ENCODE results near the gene OOSP4A.

Gene OOSP4A

DNA sequence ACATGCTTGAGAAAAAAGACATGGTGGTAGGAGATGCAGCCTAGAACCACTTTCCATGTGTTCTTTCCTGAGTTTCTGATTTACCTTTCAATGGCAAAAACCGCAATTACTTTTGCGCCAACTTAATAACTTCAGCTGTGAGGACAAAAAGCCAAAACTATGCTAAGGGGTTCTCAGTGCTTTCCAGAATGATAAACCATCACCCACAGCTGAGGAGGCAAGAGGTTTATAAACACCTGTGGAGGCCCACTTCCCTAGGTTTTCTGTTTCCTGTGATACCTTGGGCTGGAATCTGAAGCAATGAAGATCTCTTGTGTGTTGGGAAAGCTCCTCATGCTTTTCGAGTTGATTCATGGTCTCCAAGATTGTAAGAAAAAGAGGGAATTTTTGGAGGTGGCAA, at the start of gene OOSP4A:
Gene OOSP4A, plus strand, starts transcription at position 301 of the 400 bp plus-strand sequence. Its CDS starts 0 bp downstream, at position 301.
- no peak for DNase-seq (ENCODE audit: low read depth)

DNA sequence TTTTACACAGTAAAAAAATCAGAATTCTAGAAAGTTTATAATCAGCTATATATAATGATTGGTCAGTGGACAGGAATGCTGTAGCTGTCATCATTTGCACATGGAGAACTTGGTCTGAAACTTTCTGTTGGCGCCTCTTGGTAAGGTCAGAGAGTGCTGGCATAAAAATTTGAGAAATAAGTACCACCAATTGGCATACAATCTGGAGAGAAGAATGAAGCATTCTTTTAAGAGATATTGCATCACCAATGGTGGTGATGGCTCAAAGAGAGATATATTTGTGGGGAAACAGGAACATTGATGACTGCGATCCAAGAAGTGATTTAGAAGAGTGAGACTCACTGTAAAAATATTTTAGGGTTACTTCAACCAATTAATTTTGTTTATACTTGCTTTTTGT, 45.4 kb upstream of the OOSP4A start:
- no peak for DNase-seq (ENCODE audit: low read depth)

DNA sequence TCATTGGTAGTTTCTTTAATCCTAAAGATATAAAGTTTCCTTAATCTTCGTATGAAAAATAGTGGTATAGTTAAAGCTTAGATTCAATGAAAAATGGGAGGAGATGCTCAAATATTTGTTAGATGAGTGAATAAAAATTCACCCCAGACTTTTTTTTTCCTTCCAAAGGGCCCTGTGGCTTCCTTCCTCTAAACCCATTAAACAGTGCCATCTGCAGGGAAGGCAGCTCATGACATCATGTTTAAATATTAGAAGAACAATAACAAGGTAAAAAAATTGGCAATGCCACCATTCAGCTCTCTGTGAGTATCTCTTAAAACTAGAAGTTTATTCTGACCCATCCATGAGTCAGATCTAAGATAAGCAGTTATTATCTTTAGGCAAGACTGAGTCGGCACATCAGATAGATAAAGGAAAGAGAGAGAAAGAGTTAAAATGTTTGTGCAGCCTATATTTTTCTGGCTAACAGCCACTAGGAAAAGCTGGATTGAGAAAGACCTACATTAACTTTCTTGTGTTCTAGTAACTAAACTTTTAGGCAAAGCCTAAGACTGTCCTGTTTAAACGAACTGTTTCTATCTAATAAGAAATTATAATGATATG, 44.7 kb upstream of the OOSP4A start:
- no peak for DNase-seq (ENCODE audit: low read depth)

DNA sequence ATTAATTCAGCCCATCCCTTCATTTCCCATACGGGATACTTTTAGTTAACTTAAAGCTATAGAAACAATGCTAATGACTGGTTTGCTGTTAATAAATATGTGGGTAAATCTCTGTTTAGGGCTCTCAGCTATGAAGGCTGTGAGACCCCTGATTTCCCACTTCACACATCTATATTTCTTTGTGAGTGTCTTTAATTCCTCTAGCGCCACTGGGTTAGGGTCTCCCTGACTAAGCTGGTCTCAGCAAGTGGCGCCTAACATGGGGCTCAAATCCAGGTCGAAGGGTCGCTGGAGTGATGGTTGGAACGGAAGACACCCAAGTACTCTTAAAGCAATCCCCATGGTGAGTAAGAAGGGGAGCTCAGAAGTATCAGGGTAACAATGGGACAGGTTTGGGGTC, 40.0 kb upstream of the OOSP4A start:
- no peak for DNase-seq (ENCODE audit: low read depth)

DNA sequence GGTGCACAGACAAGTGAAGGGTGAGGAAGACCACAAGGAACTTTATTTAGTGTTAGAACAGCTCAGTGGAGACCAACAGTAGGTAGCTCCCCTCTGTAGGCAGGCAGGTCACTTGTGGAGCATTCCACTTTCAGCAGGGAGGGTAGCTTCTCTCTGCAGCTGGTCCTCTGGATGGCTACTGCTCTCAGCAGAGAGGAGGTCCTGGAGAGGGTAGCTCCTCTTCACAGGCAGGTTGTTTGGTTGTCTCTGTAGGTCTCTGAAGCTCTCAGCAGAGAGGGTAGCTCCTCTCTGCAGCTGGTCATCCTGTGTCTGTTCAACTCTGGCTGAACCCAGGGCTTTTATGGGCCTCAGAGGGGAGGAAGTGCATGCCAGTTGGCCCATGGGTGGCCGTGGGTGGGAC, 32.1 kb upstream of the OOSP4A start:
- no peak for DNase-seq (ENCODE audit: low read depth)

DNA sequence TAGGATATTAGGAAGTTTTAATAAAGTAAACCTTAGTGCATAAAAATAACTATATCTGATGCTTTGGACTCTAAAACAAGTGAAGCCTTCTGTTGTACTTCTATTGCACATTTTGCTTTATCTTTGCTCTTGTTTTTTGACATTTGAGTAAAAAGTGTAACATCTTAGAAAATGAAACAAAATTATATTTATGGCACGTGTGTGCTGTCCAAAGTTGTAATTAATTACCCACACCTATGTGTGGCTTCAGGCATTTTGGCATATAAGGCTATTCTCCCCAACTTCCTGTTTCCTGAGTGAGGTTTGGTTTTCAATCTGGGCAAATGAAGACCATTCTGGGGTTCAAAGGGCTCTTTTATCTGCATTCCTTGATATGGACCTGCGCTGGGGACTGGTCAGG, 25.7 kb upstream of the OOSP4A start, which contains the start of gene OOSP1:
Gene OOSP1, plus strand, starts transcription at position 301 of the 400 bp plus-strand sequence. Its CDS starts 23 bp downstream, at position 324.
- DNase-seq (ENCODE audit: low read depth): no peak

DNA sequence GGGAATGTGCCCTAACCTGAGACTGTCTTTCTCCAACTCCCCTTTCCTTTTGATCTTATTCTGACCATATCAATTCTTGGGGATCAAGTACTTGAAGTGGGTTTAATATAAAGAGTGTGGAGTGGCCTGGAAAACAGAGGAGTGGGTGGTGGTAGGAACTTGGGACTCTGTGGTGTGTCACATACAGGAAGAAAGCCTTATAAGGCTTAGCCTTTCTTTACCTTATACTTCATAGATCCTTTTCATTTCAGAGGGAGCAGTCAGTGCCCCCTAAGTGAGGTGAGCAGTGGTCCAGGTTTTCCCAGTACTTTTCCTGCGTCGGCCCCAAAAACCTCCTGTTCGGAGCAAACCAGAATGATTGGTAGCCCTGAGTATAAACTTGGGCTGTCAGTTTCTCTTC, 25.1 kb upstream of the OOSP4A start:
- no peak for DNase-seq (ENCODE audit: low read depth)

DNA sequence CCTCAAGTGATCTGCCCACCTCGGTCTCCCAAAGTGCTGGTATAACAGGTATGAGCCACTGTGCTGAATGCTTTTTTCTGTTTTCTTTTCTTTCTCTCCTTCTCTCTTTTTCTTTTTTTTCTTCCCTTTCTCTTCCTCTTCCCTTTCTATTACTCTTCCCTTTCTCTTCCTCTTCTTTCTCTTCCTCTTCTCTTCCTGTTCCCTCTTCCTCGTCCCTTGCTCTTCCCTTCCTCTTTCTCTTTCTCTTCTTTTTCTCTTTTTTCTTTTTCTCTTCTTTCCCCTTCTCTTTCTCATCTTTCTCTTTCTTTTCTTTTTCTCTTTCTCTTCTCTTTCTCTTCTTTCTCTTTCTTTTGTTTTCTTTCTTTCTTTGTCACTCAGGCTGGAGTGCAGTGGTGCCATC, 24.4 kb upstream of the OOSP4A start:
- no peak for DNase-seq (ENCODE audit: low read depth)

DNA sequence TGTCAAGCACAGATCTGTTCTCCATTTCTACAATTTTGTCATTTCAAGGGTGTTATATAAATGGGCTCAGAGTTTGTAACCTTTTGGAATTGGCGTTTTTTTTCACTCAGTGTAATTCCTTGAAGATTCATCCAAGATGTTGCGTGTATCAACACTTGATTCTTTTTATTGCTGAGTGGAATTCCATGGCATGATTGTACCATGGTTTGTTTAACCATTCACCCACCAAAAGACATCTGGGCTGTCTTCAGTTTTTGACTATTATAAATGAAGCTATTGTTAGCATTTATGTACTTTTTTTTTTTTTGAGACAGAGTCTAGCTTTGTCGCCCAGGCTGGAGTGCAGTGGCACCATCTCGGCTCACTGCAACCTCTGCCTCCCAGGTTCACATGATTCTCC, 22.7 kb upstream of the OOSP4A start:
- DNase-seq (ENCODE audit: low read depth): no peak

DNA sequence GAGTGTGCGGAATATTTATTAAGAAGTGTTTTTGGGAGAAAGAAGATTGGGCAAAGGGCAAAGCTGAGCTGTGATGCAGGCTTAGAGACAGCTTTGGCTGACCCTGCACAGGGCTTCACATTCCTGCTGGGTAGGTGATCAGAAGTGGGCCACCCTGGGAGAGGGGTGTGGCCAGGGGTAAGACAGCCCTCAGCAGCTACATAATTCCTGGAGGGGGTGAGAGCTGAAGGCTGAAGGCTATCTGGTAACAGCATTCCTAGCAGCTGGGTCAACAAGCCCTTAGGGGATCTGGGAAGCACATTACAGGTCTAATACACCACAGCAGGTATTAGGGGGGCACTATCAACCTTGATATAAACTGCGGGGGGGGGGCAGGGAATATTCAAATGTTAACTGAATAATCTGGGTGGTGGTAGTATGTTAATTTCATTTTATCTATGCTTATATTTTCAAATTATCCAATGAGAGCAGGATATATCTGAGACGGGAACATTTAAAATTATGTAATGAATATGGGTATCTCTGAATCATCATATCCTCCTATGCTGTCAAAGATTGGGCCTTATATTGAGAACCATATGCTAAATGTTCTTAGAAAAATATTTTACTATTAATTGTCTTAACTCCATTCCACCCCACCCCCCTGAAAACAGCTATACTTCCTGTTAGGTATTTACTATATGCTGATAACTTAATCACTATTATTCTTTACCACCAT, 19.7 kb upstream of the OOSP4A start:
- no peak for DNase-seq (ENCODE audit: low read depth)

DNA sequence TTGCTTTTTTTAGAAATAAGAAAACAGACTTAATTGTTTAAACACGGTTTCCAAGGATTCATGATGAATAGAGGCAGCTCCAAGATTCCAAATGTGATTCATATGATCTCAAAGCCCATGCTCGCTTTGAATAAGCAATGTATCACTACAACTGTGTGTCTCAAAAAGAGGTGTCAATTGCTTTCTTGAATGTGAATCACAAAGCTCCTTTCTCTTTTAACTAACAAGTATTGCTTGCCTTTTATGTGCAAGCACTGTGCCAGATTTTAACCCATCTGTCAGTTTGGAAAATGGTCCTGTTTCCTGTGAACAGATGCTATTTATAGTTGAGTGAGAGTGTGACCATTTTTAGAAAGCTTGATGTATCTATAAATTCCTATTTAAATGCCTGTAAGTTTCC, 19.1 kb upstream of the OOSP4A start:
- no peak for DNase-seq (ENCODE audit: low read depth)

DNA sequence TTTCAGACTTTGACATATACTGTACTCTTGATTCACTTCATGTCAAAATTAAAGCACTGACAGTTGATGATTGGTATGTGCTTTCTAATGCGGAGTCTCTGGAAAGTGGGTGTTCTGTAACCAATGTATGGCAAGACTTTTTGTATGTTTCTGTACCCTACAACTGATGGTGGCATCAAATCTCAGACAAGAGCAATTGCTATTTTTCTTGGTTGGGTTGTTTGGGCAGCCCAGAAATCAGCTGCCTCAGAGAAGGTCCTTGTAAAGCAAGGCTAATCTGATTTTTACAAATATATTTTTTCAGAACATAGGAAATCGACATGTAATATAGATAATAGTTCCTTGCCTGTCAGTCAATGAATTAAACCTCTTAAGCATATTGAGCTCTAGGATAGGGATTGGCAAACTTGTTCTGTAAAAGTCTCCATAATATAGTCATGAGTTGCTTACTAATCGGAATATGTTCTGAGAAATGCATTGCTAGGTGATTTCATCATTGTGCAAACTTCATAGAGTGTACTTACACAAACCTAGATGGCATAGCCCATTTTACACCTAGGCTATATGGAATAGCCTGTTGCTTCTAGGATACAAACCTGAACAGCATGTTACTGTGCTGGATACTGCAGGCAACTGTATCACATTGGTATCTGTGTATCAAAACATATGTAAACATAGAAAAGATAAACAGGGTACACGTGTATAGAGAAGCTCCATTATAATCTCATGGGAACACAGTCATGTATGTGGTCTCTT, 10.2 kb upstream of the OOSP4A start:
- DNase-seq (ENCODE audit: low read depth): no peak

DNA sequence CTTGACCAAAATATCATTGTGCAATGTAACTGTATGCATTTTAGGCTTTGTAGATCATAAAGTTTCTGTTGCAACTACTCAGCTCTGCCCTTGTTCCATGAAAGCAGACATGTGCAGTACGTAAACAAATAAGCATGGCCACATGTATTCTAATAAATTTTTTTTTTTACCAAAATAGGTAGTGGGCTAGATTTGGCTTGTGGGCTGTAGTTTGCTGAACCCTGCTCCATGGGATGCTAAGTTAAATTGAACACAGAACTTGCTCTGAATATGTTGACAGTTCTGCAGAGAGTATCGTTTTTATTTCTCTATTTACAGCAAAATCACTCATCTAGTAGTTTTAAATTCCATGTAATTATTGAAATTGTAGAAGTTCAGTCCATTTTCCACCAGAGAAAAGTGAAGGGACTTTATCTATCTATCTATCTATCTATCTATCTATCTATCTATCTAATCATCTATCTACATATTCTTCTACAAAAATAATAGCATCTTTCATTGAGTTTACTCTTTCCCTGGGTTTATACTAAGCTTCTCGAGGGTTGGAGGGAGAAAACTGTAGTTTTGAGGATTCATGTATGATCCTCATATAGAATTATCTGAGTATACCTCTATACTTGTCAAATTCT, 9.5 kb upstream of the OOSP4A start:
- DNase-seq (ENCODE audit: low read depth): no peak

DNA sequence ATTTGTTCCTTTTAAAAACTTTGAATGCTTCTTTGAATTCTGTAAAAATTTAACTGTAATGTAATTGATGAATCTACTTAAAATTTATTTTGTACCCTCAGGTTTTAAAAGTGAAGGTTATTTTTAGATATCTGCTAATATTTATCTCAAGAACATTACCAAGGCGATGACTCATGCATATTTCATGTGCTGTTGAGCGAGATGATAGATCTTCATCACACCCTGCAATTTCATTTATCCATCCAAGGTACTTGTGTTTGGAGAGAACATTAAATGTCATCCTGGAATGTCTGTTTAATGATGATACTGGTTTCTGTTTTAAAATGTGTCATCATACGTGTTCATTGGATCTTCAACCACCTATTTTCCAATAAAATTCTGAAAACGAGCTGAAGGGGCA, 6.7 kb upstream of the OOSP4A start:
- DNase-seq (ENCODE audit: low read depth): no peak

DNA sequence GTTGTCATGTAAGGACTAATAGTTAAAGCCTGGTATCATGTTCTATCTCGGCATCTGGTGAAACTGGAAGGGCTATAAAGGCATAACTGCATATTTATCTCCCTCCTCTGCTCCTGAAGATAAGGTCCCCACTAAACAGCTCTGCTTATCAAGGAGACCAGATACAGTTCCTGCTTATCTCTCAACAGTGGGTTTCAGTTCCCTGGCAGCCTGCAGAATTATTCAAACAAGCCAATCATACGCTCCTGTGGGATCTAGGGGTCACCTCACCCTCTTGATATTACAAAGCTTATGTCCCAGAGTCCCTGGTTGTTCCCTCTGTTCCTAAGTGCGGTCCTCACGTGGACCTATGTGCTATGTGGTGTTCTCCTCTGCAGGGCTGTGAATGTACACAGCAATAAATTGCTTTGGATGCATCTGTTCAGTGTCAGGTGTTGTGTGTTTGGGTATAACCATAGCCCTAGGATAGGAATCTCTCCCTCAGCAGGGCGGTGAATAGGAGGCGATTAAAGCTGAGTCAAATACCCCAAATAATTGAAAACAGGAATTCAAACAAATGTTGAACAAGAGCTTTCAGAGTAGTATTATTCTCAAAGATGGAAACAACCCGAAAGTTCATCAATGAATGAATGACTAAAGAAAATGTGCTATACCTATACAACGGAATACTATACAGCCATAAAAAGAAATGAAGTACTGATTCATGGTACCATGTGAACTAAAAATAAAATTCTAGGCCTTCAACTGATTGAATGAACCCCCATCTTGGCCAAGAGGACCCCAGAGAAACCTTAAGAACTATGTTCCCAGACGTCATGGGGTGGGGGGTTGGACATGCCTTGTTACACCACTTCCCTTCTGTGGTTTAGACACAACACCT, 3.1 kb upstream of the OOSP4A start:
- no peak for DNase-seq (ENCODE audit: low read depth)

DNA sequence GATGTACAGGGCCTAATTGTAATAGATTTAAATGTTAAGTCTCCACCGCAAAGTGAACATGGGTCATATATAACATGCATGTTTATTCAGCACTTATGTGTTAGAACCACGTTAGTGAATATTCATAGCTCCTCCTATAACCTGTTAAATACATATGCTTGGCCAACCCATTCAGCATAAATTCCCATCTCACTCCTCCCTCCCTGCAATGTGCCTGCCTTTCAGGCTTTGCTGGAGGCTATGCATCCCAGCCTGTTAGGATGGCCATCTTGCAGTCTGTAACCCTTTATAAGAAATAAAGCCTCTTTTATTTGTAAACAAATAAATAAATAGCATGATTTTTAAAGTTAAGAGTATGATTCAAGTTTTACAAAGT, 1.7 kb upstream of the OOSP4A start:
- no peak for DNase-seq (ENCODE audit: low read depth)

DNA sequence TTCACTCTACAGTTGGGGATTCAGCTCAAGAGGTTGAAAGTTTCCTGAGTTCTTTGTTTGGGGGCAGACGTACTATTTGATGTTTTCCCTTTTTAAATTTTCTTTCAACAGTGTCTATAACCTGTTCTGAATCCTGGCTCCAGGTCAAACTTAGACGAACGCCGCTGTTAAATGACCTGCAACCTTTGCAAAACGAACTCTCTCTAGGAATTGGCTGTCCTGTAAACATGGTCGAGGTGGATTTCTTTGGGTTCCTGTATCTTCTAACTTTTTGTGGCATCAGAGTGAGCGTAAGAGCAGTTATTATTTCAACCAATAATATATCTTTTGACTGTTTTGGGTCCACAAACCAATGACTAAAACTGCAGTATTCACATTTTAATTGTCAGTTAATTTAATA, 1.6 kb downstream of the OOSP4A start:
- DNase-seq (ENCODE audit: low read depth): no peak

DNA sequence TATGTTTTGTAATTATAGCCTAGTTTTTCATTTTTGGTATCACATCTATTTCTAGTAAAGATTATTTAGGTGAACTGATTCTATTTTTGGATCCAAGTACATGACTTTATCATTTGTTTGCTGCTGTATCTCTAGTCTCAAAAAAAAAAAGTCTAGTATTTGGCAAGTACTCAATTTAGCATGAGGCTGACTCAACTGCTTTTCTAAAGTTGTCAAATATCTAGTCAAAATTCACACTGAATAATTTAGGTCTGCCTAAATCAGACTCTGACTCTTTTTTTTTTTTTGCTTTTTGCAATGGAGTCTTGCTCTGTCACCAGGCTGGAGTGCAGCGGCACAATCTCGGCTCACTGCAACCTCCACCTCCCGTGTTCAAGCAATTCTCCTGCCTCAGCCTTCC, 2.4 kb downstream of the OOSP4A start:
- no peak for DNase-seq (ENCODE audit: low read depth)

DNA sequence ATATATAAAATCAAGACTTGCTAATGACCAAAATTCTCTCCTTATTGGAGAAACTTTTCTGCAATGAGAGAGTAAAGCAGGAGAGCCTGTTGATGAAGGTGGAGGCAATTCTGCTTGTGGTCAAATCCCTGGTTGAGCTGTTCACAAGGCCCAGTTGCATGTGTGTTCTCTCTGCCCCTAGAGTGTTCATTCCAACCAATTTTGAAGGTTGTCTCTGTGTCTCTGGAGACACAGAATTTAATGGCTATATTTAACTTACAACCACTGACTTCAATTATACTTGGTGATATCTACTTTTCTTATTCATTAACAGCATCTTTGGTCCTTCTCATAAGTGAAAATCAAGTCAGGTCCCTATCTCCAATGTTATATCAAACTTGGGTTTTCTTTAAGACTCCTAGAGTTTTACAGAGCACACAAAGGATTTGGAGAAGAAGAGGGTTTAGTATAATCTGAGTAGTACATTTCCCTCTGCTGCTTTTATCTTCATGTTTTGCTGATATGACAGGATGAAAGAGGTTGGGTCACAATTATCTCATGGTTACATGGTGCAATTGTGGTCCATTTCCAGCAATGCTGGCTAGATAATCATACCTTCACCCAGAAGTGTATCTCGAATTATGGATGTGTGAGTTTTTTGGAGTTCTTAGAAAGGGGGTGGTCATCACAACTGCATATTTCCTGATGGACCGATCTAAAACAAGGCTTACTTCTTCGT, 4.0 kb downstream of the OOSP4A start:
- no peak for DNase-seq (ENCODE audit: low read depth)

DNA sequence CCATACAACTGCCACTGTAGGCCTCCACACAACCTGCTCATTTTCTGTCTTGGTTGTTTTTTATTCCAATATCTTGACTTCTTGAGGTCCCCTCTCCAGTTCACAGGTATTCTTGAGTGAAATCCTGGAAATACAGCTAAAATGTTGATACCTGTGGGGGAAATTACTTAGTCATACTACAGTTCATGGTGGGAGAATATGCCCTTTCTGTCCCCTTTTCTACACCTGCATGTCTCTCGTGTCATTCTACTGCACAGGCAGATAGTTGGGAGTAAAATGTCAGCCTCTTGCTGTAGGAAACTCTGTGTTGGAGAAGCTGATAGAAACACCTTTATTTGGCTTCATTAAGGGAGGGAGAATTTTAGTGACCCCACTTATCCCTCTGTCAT, 4.6 kb downstream of the OOSP4A start:
- DNase-seq (ENCODE audit: low read depth): no peak

DNA sequence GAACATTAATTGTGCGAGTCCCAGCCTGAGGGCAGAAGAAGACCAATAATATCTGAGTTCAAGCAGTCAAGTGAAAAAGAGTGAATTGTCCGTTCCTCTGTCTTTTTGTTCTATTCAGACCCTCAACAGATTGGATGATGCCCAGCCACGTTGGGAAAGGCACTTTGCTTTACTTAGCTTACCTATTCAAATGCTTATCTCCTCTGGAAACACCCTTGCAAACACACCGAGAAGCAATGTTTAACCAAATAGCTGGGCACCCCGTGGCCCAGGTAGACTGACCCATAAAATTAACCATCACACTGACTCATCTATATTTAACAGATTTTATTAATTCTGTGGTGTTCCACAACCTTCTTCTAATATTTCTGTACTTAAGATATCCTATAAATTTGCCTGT, 9.3 kb downstream of the OOSP4A start:
- DNase-seq (ENCODE audit: low read depth): no peak

Data from activated T-helper 9 cell treated with anti-CD3 and anti-CD28 coated beads, Interleukin-2, amount 50 U/mL, for 16 hours (primary cell).